LHCN-M2 (cell line): Measurements from ENCODE around the gene LRRN4CL. TPM values are rescaled to one million over a fixed set of nuclear protein-coding genes. Genes with fewer than 3 reads are reported as not detected.
"Not testable (repeated sequence)": the region's sequence is repeated elsewhere in the genome, so short reads cannot be mapped to it uniquely, and the experiment has no call there.

Source experiments
- DNase-seq: peaks from one replicate; pipeline ENCODE4 v3.0.0-alpha.2; 2012; ENCODE audit warnings: low read depth
- total RNA-seq: library from RNA; depleted of rRNA; stranded (reverse); fragments of >200 nt; gene quantifications from 2 replicates; pipeline ENCODE4 v1.2.3, GENCODE V29; 2014

LRRN4CL gene
- total RNA-seq, 1 experiment from 2014 or later: 68.1 TPM

DNA sequence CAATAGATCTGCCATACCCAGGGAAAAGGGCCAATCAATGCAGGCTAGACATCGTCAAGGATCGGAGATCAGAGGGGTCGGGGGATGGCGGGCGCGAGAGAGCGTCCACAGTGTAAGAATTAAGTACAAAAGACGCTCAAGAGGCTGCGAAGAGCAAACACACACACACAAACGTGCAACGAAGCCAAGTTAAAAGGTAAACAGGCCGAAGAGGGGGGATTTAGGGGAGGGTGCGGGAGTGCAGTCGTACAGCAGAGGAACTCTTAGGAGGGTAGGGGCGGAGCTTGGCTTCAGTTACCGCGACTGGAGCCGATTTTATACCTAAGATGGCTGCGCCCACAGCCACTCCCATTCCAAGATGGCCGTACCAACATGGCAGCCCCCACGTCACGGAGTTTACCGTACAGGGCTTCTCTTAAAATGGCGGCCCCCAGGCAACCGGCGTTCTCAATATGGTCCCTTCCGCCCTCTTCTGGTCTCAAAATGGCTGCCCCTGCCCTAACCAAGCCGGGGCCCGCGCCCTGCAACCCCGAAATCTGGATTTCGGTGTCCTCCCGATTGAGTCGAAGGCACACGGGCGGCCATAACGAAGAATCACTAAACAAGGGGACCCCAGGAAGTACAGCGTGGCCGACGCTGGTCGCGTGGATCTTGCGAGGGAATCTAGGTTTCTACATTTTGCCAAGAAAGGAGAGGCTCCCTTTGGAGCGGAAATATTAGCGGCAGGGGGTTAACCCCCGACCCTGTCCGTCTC lies 20.1 kb upstream of the LRRN4CL start:
- DNase-seq: peak; percentile 98

DNA sequence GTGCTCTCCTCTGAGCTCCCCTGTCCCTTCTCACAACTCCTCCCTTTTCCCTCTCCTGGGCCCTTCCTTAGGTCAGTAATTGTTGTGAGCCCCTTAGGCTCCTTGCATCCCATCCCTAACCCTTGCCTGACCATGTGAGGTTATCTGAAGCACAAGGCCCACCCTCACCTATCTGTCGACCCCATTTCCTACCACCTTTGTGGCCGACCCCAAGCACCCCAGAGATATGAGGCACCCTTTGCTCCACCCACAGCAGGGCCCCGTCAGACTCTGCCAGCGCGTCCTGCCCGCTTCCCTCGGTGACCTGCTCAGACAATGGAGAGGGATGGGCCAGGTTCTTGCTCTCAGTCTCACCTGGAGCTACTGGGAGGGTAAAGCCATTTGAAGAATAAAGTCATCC lies 19.5 kb upstream of the LRRN4CL start:
- DNase-seq: no peak

GRCh38 chr11:62708392-62708791 lies 19.1 kb upstream of the LRRN4CL start:
- no peak for DNase-seq

GRCh38 chr11:62707277-62707861 lies 18.0 kb upstream of the LRRN4CL start, which contains the start of the genes BSCL2 and GNG3:
Gene BSCL2 (minus strand): TSS chr11:62707424. CDS start chr11:62707195, 229 bp downstream.
Gene GNG3 (plus strand): TSS chr11:62707676. CDS start chr11:62708296, 620 bp downstream.
- no peak for DNase-seq

GRCh38 chr11:62706850-62707247 lies 17.5 kb upstream of the LRRN4CL start:
- no peak for DNase-seq

- peak; percentile 91 for DNase-seq
Observed at GRCh38 chr11:62705880-62706849, 16.8 kb upstream of the LRRN4CL start.

DNA sequence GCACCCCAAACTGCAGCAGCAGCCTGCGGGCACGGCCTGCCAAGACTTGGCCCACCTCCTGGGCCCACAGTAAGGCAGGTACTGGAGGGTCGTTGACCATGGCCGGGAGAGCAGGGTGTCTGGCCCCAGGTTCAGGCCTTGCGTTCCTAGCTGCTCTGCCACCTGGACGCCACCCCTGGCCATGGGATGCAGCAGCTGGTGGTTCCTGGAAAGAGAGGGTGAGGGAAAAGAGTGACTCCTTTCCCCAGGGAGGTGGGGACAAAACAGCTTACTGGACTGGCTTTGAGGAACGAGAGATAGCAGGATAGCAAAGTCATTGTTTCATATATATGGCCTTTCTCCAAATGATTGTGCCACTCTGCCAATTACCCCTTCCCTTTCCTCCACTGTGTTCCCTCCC lies 16.1 kb upstream of the LRRN4CL start:
- DNase-seq: peak; percentile 37

DNA sequence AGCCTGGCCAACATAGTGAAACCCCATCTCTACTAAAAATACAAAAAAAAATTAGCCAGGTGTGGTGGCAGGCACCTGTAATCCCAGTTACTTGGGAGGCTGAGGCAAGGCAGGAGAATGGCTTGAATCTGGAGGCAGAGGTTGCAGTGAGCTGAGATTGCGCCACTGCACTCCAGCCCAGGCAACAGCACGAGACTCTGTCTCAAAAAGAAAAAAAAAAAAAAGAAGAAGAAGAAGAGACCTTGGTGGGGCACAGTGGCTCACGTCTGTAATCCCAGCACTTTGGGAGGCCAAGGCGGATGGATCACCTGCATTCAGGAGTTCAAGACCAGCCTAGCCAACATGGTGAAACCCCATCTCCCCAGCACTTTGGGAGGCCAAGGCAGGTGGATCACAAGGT lies 14.6 kb upstream of the LRRN4CL start:
- not testable (repeated sequence) for DNase-seq

DNA sequence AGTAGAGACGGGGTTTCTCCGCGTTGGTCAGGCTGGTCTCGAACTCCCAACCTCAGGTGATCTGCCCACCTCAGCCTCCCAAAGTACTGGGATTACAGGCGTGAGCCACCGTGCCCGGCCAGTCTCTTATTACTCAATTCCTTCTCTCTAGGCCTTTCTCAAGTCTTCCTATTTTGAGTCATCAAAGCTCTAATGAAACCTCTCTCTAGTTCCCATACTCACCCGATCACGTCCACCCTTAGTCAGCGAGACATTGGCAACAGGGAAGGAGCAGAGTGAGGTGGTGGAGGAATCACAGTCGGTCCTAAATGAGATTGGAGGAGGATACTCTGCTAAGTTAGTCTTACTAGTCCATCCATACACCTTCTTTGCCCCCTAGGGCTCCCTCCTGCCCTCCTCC lies 12.9 kb upstream of the LRRN4CL start:
- no peak for DNase-seq

- DNase-seq: peak; percentile 84
Observed at GRCh38 chr11:62694455-62695167, 5.3 kb upstream of the LRRN4CL start.

DNA sequence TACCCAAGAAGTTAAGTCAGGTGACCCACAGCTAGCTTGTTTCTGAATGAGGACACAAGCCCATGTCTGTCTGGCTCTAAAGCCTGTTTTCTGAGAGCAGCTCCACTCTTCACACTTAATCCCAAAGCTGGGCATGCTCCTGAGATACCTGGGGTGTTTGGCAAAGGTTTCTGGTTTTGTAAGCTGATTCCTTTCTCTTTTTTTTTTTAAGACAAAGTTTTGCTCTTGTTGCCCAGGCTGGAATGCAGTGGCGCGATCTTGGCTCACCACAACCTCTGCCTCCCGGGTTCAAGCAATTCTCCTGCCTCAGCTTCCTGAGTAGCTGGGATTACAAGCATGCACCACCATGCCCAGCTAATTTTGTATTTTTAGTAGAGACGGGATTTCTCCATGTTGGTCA lies 4.3 kb upstream of the LRRN4CL start:
- not testable (repeated sequence) for DNase-seq

- DNase-seq: no peak
Observed at GRCh38 chr11:62688491-62688890, 839 bp downstream of the LRRN4CL start.

DNA sequence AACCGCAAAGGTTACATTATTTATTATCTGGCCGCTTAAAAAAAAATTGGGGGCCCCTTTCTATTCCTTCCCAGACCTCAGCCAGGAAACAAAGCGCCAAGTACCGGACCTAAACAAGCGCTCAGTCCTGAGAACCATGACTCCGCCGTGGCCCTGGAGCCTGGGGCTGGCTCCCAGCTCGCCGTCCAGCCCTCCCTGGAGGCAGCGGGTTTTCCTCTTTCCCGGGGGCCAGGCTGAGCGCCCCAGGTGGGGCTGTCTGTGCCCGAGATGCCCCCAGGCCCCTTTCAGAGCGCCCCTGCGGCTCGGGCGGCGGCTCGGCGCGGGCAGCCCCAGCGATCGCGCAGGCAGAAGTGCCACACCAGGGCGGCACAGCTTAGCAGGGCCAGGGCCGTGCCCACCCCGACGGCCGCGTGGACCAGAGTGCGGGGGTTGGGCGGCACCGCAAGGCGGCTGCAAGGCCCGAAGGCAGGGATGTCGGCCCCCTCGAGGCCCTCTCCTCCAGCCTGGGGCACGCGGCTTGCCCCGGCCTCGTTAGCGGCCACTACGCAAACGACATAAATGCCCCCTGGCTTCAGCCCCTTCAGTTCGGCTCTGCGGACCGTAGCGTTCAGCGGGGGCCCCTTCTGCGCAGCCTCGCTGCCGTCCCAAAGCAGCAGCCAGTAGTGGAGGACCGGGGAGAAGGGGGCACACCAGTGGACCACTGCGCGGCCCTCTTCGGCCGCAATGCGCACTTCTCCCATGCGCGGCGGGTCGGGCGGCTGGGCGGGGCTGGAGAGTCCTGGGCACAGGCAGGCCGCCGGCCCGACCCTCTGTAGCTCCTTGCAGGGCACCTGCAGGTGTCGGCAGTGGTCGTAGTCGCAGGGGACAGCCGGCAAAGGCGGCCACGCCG lies 1.6 kb downstream of the LRRN4CL start:
- no peak for DNase-seq

DNA sequence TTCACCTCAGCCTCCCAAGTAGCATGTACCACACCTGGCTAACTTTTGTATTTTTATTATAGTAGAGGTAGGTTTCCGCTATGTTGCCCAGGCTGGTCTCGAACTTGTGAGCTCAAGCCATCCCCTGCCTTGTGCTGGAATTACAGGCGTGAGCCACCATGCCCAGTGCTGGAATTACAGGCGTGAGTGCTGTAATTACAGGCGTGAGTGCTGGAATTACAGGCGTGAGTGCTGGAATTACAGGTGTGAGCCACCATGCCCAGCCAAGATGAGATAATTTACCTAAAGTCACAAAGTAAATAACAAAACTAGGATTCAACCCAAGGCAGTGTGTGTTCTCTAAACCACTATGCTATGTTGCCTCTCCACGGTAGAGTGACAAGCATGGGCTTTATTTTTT lies 6.8 kb downstream of the LRRN4CL start:
- DNase-seq: no peak

DNA sequence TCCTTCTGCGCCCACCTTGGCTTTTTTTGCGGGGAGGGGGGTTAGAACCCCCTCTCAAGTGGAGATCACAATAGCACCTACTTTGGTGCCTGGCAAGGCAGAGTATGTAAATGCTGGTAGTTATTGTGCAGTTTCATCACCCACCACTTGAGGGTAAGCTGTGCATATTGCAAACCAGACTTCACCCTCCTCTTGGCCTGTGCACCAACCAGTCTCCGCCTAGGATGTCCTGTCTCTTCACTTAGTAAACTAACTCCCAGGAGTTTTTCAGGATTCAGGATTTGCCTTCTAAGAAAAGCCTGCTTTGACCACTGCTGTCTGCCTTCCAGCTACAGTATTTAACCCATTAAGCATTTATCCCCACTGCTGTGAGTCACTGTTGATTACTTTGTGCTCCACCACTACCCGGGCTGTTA lies 8.5 kb downstream of the LRRN4CL start:
- peak; percentile 87 for DNase-seq

GRCh38 chr11:62678770-62679696 lies 10.3 kb downstream of the LRRN4CL start, which contains the start of gene UBXN1:
Gene UBXN1 (minus strand): TSS chr11:62679073. CDS start chr11:62678923, 150 bp downstream.
- DNase-seq: peak; percentile 91

DNA sequence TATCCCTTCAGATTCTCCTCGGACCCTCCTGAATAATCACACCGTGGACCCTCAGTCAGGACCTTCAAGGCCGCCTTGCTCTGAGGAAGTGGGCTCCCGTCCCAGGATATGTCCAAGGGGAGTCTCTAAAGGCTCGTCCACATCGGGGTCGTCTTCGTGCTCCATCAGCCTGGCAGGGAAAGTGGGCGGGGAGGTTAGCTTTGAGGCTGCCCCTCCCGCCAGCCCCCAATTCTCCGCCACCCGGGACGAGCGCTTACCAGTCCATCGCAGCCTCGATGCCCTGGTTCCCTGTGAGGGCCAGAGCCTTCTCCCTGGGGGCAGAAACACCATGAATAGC lies 10.9 kb downstream of the LRRN4CL start:
- DNase-seq: no peak

DNA sequence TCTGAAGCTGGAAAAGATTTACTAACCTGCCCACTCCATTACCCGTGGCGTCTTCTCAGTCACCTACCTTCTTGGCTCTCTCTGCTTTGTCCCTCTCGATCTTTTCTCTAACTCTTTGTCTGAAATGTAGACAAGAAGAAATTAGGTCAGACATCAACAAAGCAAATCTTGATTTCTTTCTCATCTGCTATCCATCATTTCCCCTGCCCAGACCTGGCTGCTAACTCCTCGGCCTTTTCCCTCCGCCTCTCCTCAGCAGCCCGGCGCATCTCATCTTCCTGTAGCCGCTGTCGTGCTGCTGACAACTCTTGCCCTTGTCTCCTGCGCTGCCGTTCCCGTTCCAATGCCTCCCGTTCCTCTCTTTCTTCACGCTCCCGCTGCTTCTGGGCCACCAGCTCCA lies 11.6 kb downstream of the LRRN4CL start:
- no peak for DNase-seq

DNA sequence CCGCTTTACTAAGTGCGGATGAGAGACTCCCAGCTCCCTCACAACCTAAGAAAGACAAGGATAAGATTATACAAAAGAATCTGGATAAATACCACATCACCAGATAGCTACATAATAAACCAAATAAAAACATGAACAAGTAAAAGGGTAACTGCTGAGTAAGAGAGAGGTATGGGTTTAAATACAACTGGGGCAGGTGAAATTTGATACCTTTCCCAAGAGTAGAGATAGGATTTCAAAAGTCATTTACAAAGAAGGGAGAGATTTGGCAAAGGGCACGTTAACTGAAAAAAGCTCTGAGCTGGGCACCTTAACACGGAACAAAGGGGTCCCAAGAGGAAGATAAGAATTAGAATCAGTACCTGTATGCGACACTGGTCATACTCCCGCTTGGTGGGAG lies 12.2 kb downstream of the LRRN4CL start:
- DNase-seq: no peak
